ENCODE measurements around the gene SH2D3A.

The SH2D3A gene

DNA sequence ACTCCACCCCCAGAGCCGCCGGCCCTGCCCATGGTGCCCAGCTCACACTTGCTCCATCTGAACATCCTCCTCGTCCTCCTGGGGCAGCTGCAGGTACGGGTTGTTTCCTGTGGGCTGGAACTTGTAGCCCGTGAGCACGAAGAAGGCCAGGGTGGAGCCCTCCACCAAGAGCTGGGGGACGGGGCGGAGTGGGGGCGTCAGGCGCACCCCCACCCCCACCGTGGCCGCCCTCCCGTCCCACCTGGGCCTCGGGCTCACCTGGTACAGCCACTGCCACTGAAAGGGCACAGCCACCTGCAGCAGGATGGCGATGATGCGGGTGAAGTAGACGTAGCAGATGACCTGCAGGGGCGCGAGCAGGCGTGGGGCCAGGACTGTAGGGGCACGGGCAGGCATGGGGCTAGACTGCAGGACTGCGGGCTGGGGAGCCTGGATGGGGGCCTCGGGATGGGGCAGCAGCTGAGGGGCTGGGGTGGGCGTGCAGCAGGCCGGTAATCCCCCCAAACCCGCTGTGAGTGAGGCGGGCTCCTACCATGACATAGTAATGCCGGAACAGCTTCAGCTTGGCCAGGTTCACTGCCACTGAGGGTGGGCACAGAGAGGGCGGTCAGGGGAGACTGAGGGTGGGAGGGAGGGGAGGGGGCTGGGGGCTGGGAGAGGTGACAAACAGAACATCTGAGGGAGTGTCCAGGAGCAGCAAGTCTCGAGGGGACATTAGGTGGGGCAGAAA is 36.1 kb downstream of the SH2D3A start:
- H3K9me3 ChIP-seq (ENCODE audit: control insufficient read depth, insufficient read depth, low read length), result no peaks in the 10 kb centered on the region
- no peak overlapping the region for H3K4me3 ChIP-seq (ENCODE audit: low read length)
- H3K4me1 ChIP-seq (ENCODE audit: control insufficient read depth, insufficient read depth, low read length), result no peaks in the 10 kb centered on the region; the same call in none of the 2 replicates
- no peak for DNase-seq (ENCODE audit: low read depth, low spot score)
- peaks cover 7% of the 10 kb centered on the region for H3K36me3 ChIP-seq (ENCODE audit: control insufficient read depth, insufficient read depth, low read length)
- WGBS (ENCODE audit: insufficient coverage, insufficient read length), result no CpG with 5 or more reads among the region's 30 CpGs
- no peak overlapping the region for H3K27ac ChIP-seq (ENCODE audit: low read length)
- no peaks in the 10 kb centered on the region for H3K27me3 ChIP-seq (ENCODE audit: control insufficient read depth, insufficient read depth, low read length)

- peaks cover 7% of the 10 kb centered on the region for H3K36me3 ChIP-seq (ENCODE audit: control insufficient read depth, insufficient read depth, low read length)
- H3K4me3 ChIP-seq (ENCODE audit: low read length), result no peak overlapping the region; the same call in 1 of the 2 replicates
- WGBS (ENCODE audit: insufficient coverage, insufficient read length), result no CpG with 5 or more reads among the region's 27 CpGs
- no peak overlapping the region for H3K27ac ChIP-seq (ENCODE audit: low read length)
- DNase-seq (ENCODE audit: low read depth, low spot score), result no peak
- no peaks in the 10 kb centered on the region; the same call in none of the 2 replicates for H3K4me1 ChIP-seq (ENCODE audit: control insufficient read depth, insufficient read depth, low read length)
- no peaks in the 10 kb centered on the region for H3K27me3 ChIP-seq (ENCODE audit: control insufficient read depth, insufficient read depth, low read length)
- no peaks in the 10 kb centered on the region for H3K9me3 ChIP-seq (ENCODE audit: control insufficient read depth, insufficient read depth, low read length)
Observed at GRCh38 chr19:6730153-6730804, 37.0 kb downstream of the SH2D3A start.

DNA sequence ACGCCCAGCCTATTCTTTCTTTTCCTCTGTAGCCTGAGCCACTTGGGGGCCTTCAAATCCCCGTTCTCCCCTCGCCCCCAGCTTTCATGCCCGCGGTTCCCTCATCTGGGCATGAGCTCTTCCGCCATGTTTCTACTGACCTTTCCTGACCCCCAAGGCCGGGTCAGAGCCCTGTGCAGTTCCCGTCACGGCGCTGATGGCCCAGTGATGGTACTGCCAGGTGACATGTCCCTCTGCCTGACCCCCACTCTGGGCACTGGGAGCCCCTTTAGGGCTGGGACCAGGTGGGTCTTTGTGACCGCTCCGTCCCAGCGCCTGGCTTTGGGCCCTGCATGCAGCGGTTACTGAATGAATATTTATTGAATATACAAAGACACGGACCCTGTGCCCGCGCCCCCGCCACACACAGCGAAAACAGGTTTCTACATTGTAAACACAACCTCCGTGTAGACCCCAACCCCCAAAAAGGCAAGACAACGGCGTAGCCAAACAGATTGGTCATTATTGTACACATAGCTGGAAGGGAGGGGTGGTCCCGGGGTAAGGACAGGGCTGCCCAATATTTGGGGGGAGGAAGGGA is 37.6 kb downstream of the SH2D3A start:
- H3K4me3 ChIP-seq (ENCODE audit: low read length), result no peak overlapping the region
- no peaks in the 10 kb centered on the region; the same call in none of the 2 replicates for H3K4me1 ChIP-seq (ENCODE audit: control insufficient read depth, insufficient read depth, low read length)
- DNase-seq (ENCODE audit: low read depth, low spot score), result no peak
- WGBS (ENCODE audit: insufficient coverage, insufficient read length), result no CpG with 5 or more reads among the region's 23 CpGs
- no peak overlapping the region for H3K27ac ChIP-seq (ENCODE audit: low read length)
- H3K36me3 ChIP-seq (ENCODE audit: control insufficient read depth, insufficient read depth, low read length), result peaks cover 7% of the 10 kb centered on the region
- no peaks in the 10 kb centered on the region for H3K27me3 ChIP-seq (ENCODE audit: control insufficient read depth, insufficient read depth, low read length)
- no peaks in the 10 kb centered on the region for H3K9me3 ChIP-seq (ENCODE audit: control insufficient read depth, insufficient read depth, low read length)

- no peaks in the 10 kb centered on the region; the same call in none of the 2 replicates for H3K4me1 ChIP-seq (ENCODE audit: control insufficient read depth, insufficient read depth, low read length)
- no peaks in the 10 kb centered on the region for H3K9me3 ChIP-seq (ENCODE audit: control insufficient read depth, insufficient read depth, low read length)
- no peaks in the 10 kb centered on the region for H3K27me3 ChIP-seq (ENCODE audit: control insufficient read depth, insufficient read depth, low read length)
- no peak overlapping the region for H3K27ac ChIP-seq (ENCODE audit: low read length)
- WGBS (ENCODE audit: insufficient coverage, insufficient read length), result no CpG with 5 or more reads among the region's 8 CpGs
- H3K36me3 ChIP-seq (ENCODE audit: control insufficient read depth, insufficient read depth, low read length), result peaks cover 7% of the 10 kb centered on the region
- H3K4me3 ChIP-seq (ENCODE audit: low read length), result no peak overlapping the region
- no peak for DNase-seq (ENCODE audit: low read depth, low spot score)
Observed at GRCh38 chr19:6728346-6728745, 38.9 kb downstream of the SH2D3A start.

- DNase-seq (ENCODE audit: low read depth, low spot score), result no peak
- Histone ChIP-seq H3K4me3 (ENCODE audit: low read length) (no peak overlapping the region), H3K36me3 (ENCODE audit: control insufficient read depth, insufficient read depth, low read length) (no peaks in the 10 kb centered on the region), H3K9me3 (ENCODE audit: control insufficient read depth, insufficient read depth, low read length) (no peaks in the 10 kb centered on the region), H3K4me1 (ENCODE audit: control insufficient read depth, insufficient read depth, low read length) (no peaks in the 10 kb centered on the region), H3K27ac (ENCODE audit: low read length) (no peak overlapping the region), H3K27me3 (ENCODE audit: control insufficient read depth, insufficient read depth, low read length) (no peaks in the 10 kb centered on the region)
- WGBS (ENCODE audit: insufficient coverage, insufficient read length), result no CpG with 5 or more reads among the region's 16 CpGs
Observed at GRCh38 chr19:6725513-6726231, 41.6 kb downstream of the SH2D3A start.

GRCh38 chr19:6724631-6725492 is 42.4 kb downstream of the SH2D3A start:
- H3K27me3 ChIP-seq (ENCODE audit: control insufficient read depth, insufficient read depth, low read length), result no peaks in the 10 kb centered on the region
- H3K4me3 ChIP-seq (ENCODE audit: low read length), result no peak overlapping the region
- DNase-seq (ENCODE audit: low read depth, low spot score), result no peak
- H3K36me3 ChIP-seq (ENCODE audit: control insufficient read depth, insufficient read depth, low read length), result no peaks in the 10 kb centered on the region
- H3K27ac ChIP-seq (ENCODE audit: low read length), result no peak overlapping the region
- H3K4me1 ChIP-seq (ENCODE audit: control insufficient read depth, insufficient read depth, low read length), result no peaks in the 10 kb centered on the region
- no CpG with 5 or more reads among the region's 15 CpGs for WGBS (ENCODE audit: insufficient coverage, insufficient read length)
- no peaks in the 10 kb centered on the region for H3K9me3 ChIP-seq (ENCODE audit: control insufficient read depth, insufficient read depth, low read length)

GRCh38 chr19:6723738-6724137 is 43.5 kb downstream of the SH2D3A start:
- Histone ChIP-seq H3K4me3 (ENCODE audit: low read length) (no peak overlapping the region), H3K27me3 (ENCODE audit: control insufficient read depth, insufficient read depth, low read length) (no peaks in the 10 kb centered on the region), H3K27ac (ENCODE audit: low read length) (no peak overlapping the region), H3K9me3 (ENCODE audit: control insufficient read depth, insufficient read depth, low read length) (no peaks in the 10 kb centered on the region), H3K4me1 (ENCODE audit: control insufficient read depth, insufficient read depth, low read length) (0 out of 2 replicates have a peak, but pooled peaks cover 3% of the 10 kb centered on the region), H3K36me3 (ENCODE audit: control insufficient read depth, insufficient read depth, low read length) (no peaks in the 10 kb centered on the region)
- WGBS (ENCODE audit: insufficient coverage, insufficient read length), result no CpG with 5 or more reads among the region's 5 CpGs
- DNase-seq (ENCODE audit: low read depth, low spot score), result no peak

- Histone ChIP-seq H3K4me1 (ENCODE audit: control insufficient read depth, insufficient read depth, low read length) (0 out of 2 replicates have a peak, but pooled peaks cover 3% of the 10 kb centered on the region), H3K9me3 (ENCODE audit: control insufficient read depth, insufficient read depth, low read length) (no peaks in the 10 kb centered on the region), H3K27ac (ENCODE audit: low read length) (no peak overlapping the region), H3K36me3 (ENCODE audit: control insufficient read depth, insufficient read depth, low read length) (no peaks in the 10 kb centered on the region), H3K27me3 (ENCODE audit: control insufficient read depth, insufficient read depth, low read length) (no peaks in the 10 kb centered on the region), H3K4me3 (ENCODE audit: low read length) (no peak overlapping the region)
- no CpG with 5 or more reads among the region's 13 CpGs for WGBS (ENCODE audit: insufficient coverage, insufficient read length)
- DNase-seq (ENCODE audit: low read depth, low spot score), result no peak
Observed at GRCh38 chr19:6723108-6723618, 44.1 kb downstream of the SH2D3A start.

- H3K4me1 ChIP-seq (ENCODE audit: control insufficient read depth, insufficient read depth, low read length), result peaks cover 7% of the 10 kb centered on the region; the same call in 1 of the 2 replicates
- H3K9me3 ChIP-seq (ENCODE audit: control insufficient read depth, insufficient read depth, low read length), result no peaks in the 10 kb centered on the region
- H3K36me3 ChIP-seq (ENCODE audit: control insufficient read depth, insufficient read depth, low read length), result no peaks in the 10 kb centered on the region
- no peak overlapping the region for H3K4me3 ChIP-seq (ENCODE audit: low read length)
- no peak for DNase-seq (ENCODE audit: low read depth, low spot score)
- WGBS (ENCODE audit: insufficient coverage, insufficient read length), result no CpG with 5 or more reads among the region's 5 CpGs
- no peak overlapping the region for H3K27ac ChIP-seq (ENCODE audit: low read length)
- H3K27me3 ChIP-seq (ENCODE audit: control insufficient read depth, insufficient read depth, low read length), result no peaks in the 10 kb centered on the region
Observed at GRCh38 chr19:6721773-6722172, 45.5 kb downstream of the SH2D3A start.
